Measurements from ENCODE around the gene DGKD.
A peak's percentile ranks its signal among the peaks of the same experiment; 100 is the strongest.

DNA sequence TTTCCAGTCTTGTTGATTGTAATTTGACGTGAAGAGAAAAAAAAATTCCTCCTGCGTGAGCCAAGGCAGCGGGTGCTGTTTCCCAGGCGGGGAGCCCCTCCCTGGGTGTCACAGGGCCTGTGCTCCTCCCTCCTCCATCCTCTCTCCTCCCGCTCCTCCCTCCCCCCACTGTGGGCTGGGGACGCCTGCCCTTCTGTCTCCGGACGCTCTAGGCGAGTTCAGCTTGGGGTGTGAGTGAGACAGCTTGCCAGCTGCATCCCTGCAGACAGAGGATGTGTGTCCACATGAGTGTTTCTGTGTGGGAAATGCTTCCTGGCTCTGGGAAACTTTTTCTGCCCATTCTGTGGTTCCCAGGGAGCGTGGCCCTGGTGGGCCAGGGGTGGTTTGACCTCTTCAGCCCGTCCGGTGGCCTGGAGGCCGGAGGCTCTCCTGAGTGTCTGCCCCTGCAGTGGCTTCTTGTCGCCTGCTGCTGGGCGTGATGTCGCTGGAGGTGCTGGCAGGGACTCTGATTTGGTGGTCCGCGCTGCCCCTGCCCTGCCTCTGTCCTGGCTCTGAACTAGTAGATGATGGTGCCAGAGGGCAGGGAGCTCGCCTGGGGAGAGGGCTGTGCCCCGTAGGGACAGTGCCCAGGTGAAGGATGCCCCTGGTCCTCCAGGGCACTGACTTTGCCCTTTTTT, 115.9 kb downstream of the DGKD start:
- TF ChIP-seq, protein P1, sequence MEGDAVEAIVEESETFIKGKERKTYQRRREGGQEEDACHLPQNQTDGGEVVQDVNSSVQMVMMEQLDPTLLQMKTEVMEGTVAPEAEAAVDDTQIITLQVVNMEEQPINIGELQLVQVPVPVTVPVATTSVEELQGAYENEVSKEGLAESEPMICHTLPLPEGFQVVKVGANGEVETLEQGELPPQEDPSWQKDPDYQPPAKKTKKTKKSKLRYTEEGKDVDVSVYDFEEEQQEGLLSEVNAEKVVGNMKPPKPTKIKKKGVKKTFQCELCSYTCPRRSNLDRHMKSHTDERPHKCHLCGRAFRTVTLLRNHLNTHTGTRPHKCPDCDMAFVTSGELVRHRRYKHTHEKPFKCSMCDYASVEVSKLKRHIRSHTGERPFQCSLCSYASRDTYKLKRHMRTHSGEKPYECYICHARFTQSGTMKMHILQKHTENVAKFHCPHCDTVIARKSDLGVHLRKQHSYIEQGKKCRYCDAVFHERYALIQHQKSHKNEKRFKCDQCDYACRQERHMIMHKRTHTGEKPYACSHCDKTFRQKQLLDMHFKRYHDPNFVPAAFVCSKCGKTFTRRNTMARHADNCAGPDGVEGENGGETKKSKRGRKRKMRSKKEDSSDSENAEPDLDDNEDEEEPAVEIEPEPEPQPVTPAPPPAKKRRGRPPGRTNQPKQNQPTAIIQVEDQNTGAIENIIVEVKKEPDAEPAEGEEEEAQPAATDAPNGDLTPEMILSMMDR (IDR thresholded peaks at IDR 0.05) = no peak
- TF ChIP-seq POLR2A (IDR thresholded peaks at IDR 0.05) = no peak
- TF ChIP-seq POLR2AphosphoS5 (IDR thresholded peaks at IDR 0.05) = peak; percentile 30
- TF ChIP-seq EP300 (IDR thresholded peaks at IDR 0.05) = no peak

All from gastroesophageal sphincter (tissue), 3 donors.